HCT116 (cell line): Measurements from ENCODE around the gene TSPAN31. TPM values are rescaled to one million over a fixed set of nuclear protein-coding genes. Genes with fewer than 3 reads are reported as not detected.

ENCODE experiments used
- ATAC-seq: fragments of 200-7000 bp; cut with Tn5 transposase; 2 replicates; pipeline ENCODE4 v1.9.1; 2020; ENCODE audit warnings: mild to moderate bottlenecking, moderate library complexity
- BruUV-seq: library from RNA; stranded (reverse); fragments of 400-500 nt; replicated peaks from 2 replicates; lab custom pipeline; 2021; lab: Mats Ljungman, UMichigan
- CTCF ChIA-PET: fragments of 300-600 bp; sonication (Branson Sonifier 250); formaldehyde crosslinking; loops from one replicate; lab custom pipeline; 2021; ENCODE audit warnings: antibody characterized with exemption; lab: Charles Lee
- POLR2A ChIA-PET: fragments of 300-600, 350-600 bp; sonication (Branson Sonifier 250); formaldehyde crosslinking; loops from one replicate; lab custom pipeline; 2021; ENCODE audit warnings: antibody characterized with exemption; lab: Charles Lee
- RAD21 ChIA-PET, 2 experiments: fragments of 300-600 bp; sonication (Branson Sonifier 250); formaldehyde crosslinking; loops; one replicate each; lab custom pipeline; 2023; ENCODE audit warnings: low total read pairs in 2 of 2; ENCODE audit not compliant: uncharacterized antibody in 2 of 2, unreplicated experiment in 2 of 2, low non-redundant PET in 1 of 2; lab: Charles Lee
- DNase-seq: peaks from one replicate; pipeline ENCODE4 v3.0.0-alpha.2; 2010; ENCODE audit warnings: low read depth, low spot score
- H2AFZ ChIP-seq: fragments of 200-600 bp; shearing (Covaris generic), sonication (generic); 2 replicates; pipeline ENCODE4 v1.6.1; 2017; ENCODE audit warnings: low read depth, mixed run types, mixed read lengths, antibody characterized with exemption, low read length; ENCODE audit not compliant: poor library complexity, severe bottlenecking
- H3K27ac ChIP-seq: 2 replicates; pipeline ENCODE4 v1.5.1; 2012; ENCODE audit warnings: low read depth, low read length
- H3K27me3 ChIP-seq: fragments of 200-600 bp; sonication (generic); 2 replicates; pipeline ENCODE4 v1.6.1; 2016; ENCODE audit warnings: mixed run types, low read length, mixed read lengths; ENCODE audit not compliant: insufficient read depth
- H3K36me3 ChIP-seq, 2 experiments: fragments of 200-500 bp in 1 of 2; fragments of 200-600 bp in 1 of 2; sonication (Bioruptor generic) in 1 of 2; sonication (generic) in 1 of 2; 2 replicates each; pipeline versions ENCODE4 v1.5.1 to v1.6.1; 2014 to 2016; ENCODE audit warnings: low read length in 2 of 2, inconsistent platforms in 1 of 2, mixed read lengths in 1 of 2, mixed run types in 1 of 2; ENCODE audit not compliant: insufficient read depth in 2 of 2, control insufficient read depth in 1 of 2
- H3K4me1 ChIP-seq, 2 experiments: fragments of 200-600 bp in 1 of 2; sonication (generic) in 1 of 2; 2 replicates each; pipeline versions ENCODE4 v1.5.1 to v1.6.1; 2012 to 2017; ENCODE audit warnings: low read length in 2 of 2, inconsistent platforms in 1 of 2, mild to moderate bottlenecking in 1 of 2, mixed read lengths in 1 of 2, mixed run types in 1 of 2, moderate library complexity in 1 of 2; ENCODE audit not compliant: insufficient read depth in 2 of 2, control insufficient read depth in 1 of 2
- H3K4me2 ChIP-seq: fragments of 200-600 bp; sonication (generic); 2 replicates; pipeline ENCODE4 v1.6.1; 2017; ENCODE audit warnings: mixed run types, low read length, mixed read lengths
- H3K4me3 ChIP-seq, 2 experiments: fragments of 200-600 bp in 1 of 2; sonication (generic) in 1 of 2; replicated peaks in 1 of 2; 2 replicates each; pipeline ENCODE4 v1.5.1; 2011 to 2016; ENCODE audit warnings: low read length in 2 of 2, control low read depth in 1 of 2, low read depth in 1 of 2, mild to moderate bottlenecking in 1 of 2, mixed read lengths in 1 of 2, mixed run types in 1 of 2
- H3K79me2 ChIP-seq: fragments of 200-600 bp; sonication (generic); 2 replicates; pipeline ENCODE4 v1.6.1; 2017; ENCODE audit warnings: mild to moderate bottlenecking, mixed run types, low read length, moderate library complexity, mixed read lengths; ENCODE audit not compliant: insufficient read depth
- H3K9ac ChIP-seq: fragments of 200-600 bp; sonication (generic); 2 replicates; pipeline ENCODE4 v1.6.1; 2016; ENCODE audit warnings: low read length, mixed read lengths
- H3K9me2 ChIP-seq: fragments of 200-600 bp; sonication (generic), shearing (Covaris generic); 2 replicates; pipeline ENCODE4 v1.6.1; 2017; ENCODE audit warnings: mixed run types, mild to moderate bottlenecking, moderate library complexity; ENCODE audit not compliant: insufficient read depth
- H3K9me3 ChIP-seq, 2 experiments: fragments of 200-500 bp in 1 of 2; fragments of 200-600 bp in 1 of 2; sonication (Bioruptor generic) in 1 of 2; sonication (generic) in 1 of 2; 2 replicates each; pipeline ENCODE4 v1.6.1; 2014 to 2017; ENCODE audit warnings: low read length in 2 of 2, mixed read lengths in 2 of 2, inconsistent platforms in 1 of 2, low read depth in 1 of 2, mild to moderate bottlenecking in 1 of 2, mixed run types in 1 of 2, moderate library complexity in 1 of 2; ENCODE audit not compliant: control insufficient read depth in 1 of 2, insufficient read depth in 1 of 2
- H4K20me1 ChIP-seq: fragments of 200-600 bp; sonication (generic), shearing (Covaris generic); 2 replicates; pipeline ENCODE4 v1.6.1; 2017; ENCODE audit warnings: mixed run types, mild to moderate bottlenecking, moderate library complexity; ENCODE audit not compliant: insufficient read depth
- ATF3 ChIP-seq: IDR thresholded peaks from 2 replicates; pipeline ENCODE4 v1.6.1; 2012
- CBX3 ChIP-seq: IDR thresholded peaks from 2 replicates; pipeline ENCODE4 v1.6.1; 2012; ENCODE audit warnings: low read depth
- CEBPB ChIP-seq: IDR thresholded peaks from 2 replicates; pipeline ENCODE4 v1.6.1; 2012; ENCODE audit warnings: low read depth
- CTCF ChIP-seq, 3 experiments: fragments of 200-600 bp in 1 of 3; sonication (generic) in 1 of 3; IDR thresholded peaks in 2 of 3; conservative IDR thresholded peaks in 1 of 3; 2 replicates each; pipeline ENCODE4 v1.5.1; 2012 to 2017; ENCODE audit warnings: low read depth in 2 of 3, low read length in 2 of 3, antibody characterized with exemption in 1 of 3, borderline replicate concordance in 1 of 3, control low read depth in 1 of 3, mild to moderate bottlenecking in 1 of 3, mixed read lengths in 1 of 3, mixed run types in 1 of 3, moderate library complexity in 1 of 3; ENCODE audit not compliant: insufficient read depth in 1 of 3
- ELF1 ChIP-seq: IDR thresholded peaks from 2 replicates; pipeline ENCODE4 v1.6.1; 2012; ENCODE audit warnings: low read depth, borderline replicate concordance
- EZH2 ChIP-seq: fragments of 200-600 bp; sonication (generic); IDR thresholded peaks from 2 replicates; pipeline ENCODE4 v1.6.1; 2017; ENCODE audit warnings: antibody characterized with exemption, mixed run types
- JUND ChIP-seq: IDR thresholded peaks from 2 replicates; pipeline ENCODE4 v1.6.1; 2012
- MAX ChIP-seq: IDR thresholded peaks from 2 replicates; pipeline ENCODE4 v1.6.1; 2012
- POLR2A ChIP-seq: IDR thresholded peaks from 2 replicates; pipeline ENCODE4 v1.7.0; 2011; ENCODE audit warnings: borderline replicate concordance; ENCODE audit not compliant: insufficient read depth, insufficient read length; ENCODE audit errors: extremely low read depth
- POLR2AphosphoS5 ChIP-seq: IDR thresholded peaks from 2 replicates; pipeline ENCODE4 v1.6.1; 2011; ENCODE audit warnings: mild to moderate bottlenecking, low read depth, low read length, moderate library complexity
- RAD21 ChIP-seq: IDR thresholded peaks from 2 replicates; pipeline ENCODE4 v1.6.1; 2012; ENCODE audit warnings: low read depth, mild to moderate bottlenecking
- REST ChIP-seq: IDR thresholded peaks from 2 replicates; pipeline ENCODE4 v1.6.1; 2012; ENCODE audit warnings: low read depth
- SRF ChIP-seq: IDR thresholded peaks from 2 replicates; pipeline ENCODE4 v1.6.1; 2012; ENCODE audit warnings: low read depth
- YY1 ChIP-seq: IDR thresholded peaks from 2 replicates; pipeline ENCODE4 v1.6.1; 2011; ENCODE audit warnings: low read length, low read depth, moderate library complexity, mild to moderate bottlenecking; ENCODE audit not compliant: insufficient replicate concordance; ENCODE audit errors: extremely low read depth
- ZBTB33 ChIP-seq: IDR thresholded peaks from 2 replicates; pipeline ENCODE4 v1.6.1; 2011; ENCODE audit warnings: mild to moderate bottlenecking, low read length, moderate library complexity; ENCODE audit not compliant: insufficient replicate concordance; ENCODE audit errors: extremely low read depth
- ZFX ChIP-seq: fragments of 450-650 bp; IDR thresholded peaks from 2 replicates; pipeline ENCODE4 v1.6.1; 2017
- intact Hi-C: fragments of 100-400 bp; cut with micrococcal nuclease; formaldehyde crosslinking; loops from 2 replicates; pipeline ENCODE4 v1.10.0; 2022
- total RNA-seq: library from RNA; stranded (reverse); gene quantifications from one replicate; pipeline ENCODE4 v1.2.1, GENCODE V29; 2021; ENCODE audit not compliant: unreplicated experiment

TSPAN31 gene
- total RNA-seq, 1 experiment from 2014 or later, result 14.9 TPM

GRCh38 chr12:57776247-57776587, 31.4 kb downstream of the TSPAN31 start (continued):
- no peak for TF ChIP-seq POLR2A

GRCh38 chr12:57777367-57777766, 32.5 kb downstream of the TSPAN31 start:
- H3K9me3 ChIP-seq, result no peaks in the 10 kb centered on the region
- H3K36me3 ChIP-seq, result no peaks in the 10 kb centered on the region; a peak in 1 of 4 replicates
- no peak overlapping the region for H2AFZ ChIP-seq
- peaks cover 10% of the 10 kb centered on the region; the same call in 1 of the 2 replicates for H3K79me2 ChIP-seq
- intact Hi-C loops, result no loop called here
- ChIA-PET CTCF (no interaction called here), RAD21 (no interaction called here), POLR2A (no interaction called here)
- no peaks in the 10 kb centered on the region for H3K27me3 ChIP-seq
- no peak overlapping the region for H3K9ac ChIP-seq
- H3K4me2 ChIP-seq, result no peak overlapping the region
- TF ChIP-seq ZFX (no peak), ZBTB33 (no peak), ATF3 (no peak), RAD21 (no peak), YY1 (no peak), EZH2 (no peak), REST (no peak), CTCF (IDR thresholded peaks at IDR 0.05 in 2 of 3, conservative IDR thresholded peaks at IDR 0.05 in 1 of 3; ENCODE audit: borderline replicate concordance in 1 of 3, insufficient read depth in 1 of 3, low read depth in 2 of 3, low read length in 2 of 3) (no peak), POLR2AphosphoS5 (no peak), JUND (no peak), SRF (no peak), CBX3 (no peak), ELF1 (no peak), CEBPB (no peak), MAX (no peak)
- H4K20me1 ChIP-seq, result no peaks in the 10 kb centered on the region
- no TSS peak for BruUV-seq
- DNase-seq, result no peak
- H3K4me3 ChIP-seq, result no peak overlapping the region
- no peaks in the 10 kb centered on the region for H3K9me2 ChIP-seq
- no peak for ATAC-seq
- peaks cover 5 to 13% of the 10 kb centered on the region in 2 experiments; a peak in 3 of 4 replicates for H3K4me1 ChIP-seq
- H3K27ac ChIP-seq, result no peak overlapping the region
